Left hindlimb (tissue), 1 donor: Measurements from ENCODE around the gene ZDHHC17.

Experiments used
- DNase-seq: peaks from one replicate; pipeline ENCODE4 v3.0.0-alpha.2; 2018

The ZDHHC17 gene

GRCh38 chr12:76879710-76880518 lies 116.0 kb downstream of the ZDHHC17 start:
- DNase-seq: no peak

- DNase-seq: no peak
Observed at GRCh38 chr12:76880519-76881023, 116.7 kb downstream of the ZDHHC17 start.

GRCh38 chr12:76881142-76881541 lies 117.2 kb downstream of the ZDHHC17 start:
- DNase-seq: no peak

GRCh38 chr12:76882367-76882766 lies 118.5 kb downstream of the ZDHHC17 start:
- DNase-seq: no peak

GRCh38 chr12:76883151-76883550 lies 119.2 kb downstream of the ZDHHC17 start:
- no peak for DNase-seq

DNA sequence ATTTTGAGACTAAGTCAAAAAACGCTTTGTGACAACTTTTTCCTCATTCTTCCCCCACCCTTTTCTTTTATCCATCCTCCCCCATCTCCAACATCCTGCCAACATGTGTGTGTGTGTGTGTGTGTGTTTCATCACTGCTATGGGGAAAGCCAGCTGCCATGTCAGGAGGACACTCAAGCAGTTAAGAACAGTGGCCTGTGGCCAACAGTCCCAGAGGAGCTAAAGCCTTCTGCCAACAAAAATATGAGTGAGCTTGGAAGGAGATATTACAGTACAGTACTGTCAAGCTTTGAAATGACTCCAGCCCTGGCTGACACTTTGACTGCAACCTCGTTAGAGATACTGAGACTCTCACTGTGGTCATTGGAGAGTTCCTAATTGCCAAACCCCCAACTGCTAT lies 119.9 kb downstream of the ZDHHC17 start:
- DNase-seq: peak; percentile 62

- no peak for DNase-seq
Observed at GRCh38 chr12:76888775-76889174, 124.9 kb downstream of the ZDHHC17 start.

DNA sequence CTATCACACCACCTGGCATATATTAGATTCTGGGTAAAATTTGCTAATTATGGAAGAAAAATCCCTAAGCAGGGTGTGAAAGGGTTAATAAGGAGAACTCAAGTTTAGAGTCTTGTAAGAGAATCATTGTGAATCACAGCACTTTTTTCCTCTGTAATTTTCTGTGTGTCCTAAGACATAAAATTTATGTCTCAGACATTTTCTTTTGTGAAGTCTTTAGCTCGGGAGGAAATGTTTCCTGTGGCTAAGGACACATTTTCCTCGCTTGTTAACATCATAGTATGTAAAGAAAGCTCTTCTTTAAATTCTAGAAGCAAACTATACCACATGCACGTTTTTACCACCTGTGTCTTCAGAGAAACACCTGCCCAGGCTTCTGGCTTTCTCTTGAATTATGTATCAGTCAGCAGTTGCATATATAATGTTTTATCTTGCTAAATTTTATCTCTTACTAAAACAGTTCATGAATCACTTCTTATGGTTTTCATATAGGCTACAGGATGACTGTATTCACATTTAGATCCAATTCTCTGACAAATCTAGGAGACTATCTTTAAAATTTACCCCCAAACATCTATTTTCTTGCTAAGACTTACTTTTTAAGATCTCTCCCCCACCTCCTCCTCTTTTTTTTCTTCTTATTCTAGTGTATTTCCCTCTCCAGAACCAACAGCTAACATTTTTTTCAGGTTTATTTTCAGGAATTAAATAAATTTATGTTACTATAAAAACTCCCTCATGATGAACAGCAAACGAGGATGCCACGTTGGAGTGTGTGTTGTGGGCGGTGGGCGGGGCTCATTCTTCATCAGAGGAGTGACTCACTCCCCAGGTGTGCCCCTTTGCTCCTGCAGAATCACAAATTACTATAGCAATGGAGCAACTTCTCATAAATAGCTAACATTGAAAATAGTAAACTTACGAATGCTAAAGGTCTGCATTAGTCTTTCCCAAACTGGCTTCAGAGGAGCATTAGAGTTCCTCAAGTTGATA lies 126.5 kb downstream of the ZDHHC17 start:
- no peak for DNase-seq

DNA sequence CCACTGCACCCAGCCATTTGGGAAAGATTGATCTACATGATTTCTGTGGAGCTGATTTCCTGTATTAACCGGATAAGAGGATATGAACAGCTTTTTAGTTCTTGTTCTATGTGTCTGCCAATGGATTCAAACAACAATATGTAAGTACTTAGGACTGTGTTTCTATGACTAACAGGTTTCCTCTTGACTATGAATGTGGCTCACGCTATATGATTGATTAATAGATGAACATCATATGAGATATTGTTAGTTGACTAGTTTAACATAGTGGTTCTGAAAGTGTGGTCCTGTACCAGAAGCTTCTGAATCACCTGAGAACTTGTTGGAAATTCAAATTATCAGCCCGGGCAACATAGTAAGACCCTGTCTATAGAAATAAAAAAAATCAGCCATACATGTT lies 127.7 kb downstream of the ZDHHC17 start:
- DNase-seq: no peak

GRCh38 chr12:76895796-76896195 lies 131.9 kb downstream of the ZDHHC17 start:
- DNase-seq: no peak

GRCh38 chr12:76896274-76896673 lies 132.4 kb downstream of the ZDHHC17 start:
- DNase-seq: no peak

DNA sequence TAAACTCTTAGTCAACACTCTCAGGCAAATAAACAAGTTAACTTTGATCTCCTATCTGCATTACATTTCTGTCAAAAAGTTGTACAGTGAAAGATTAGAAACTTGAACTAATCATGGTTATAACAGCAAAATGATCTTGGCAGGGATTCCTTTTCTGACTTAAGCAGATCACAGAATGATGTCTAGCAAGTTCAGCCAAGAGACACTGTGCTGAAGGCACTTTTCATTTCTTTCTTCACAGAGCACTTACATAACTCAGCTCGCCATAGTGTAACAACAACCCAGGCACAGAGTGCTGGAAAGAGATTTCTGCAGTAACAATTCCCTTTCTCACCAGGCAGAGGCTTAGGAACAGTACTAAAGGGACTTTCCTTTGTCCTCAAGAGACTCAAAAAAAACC lies 134.5 kb downstream of the ZDHHC17 start:
- DNase-seq: no peak

DNA sequence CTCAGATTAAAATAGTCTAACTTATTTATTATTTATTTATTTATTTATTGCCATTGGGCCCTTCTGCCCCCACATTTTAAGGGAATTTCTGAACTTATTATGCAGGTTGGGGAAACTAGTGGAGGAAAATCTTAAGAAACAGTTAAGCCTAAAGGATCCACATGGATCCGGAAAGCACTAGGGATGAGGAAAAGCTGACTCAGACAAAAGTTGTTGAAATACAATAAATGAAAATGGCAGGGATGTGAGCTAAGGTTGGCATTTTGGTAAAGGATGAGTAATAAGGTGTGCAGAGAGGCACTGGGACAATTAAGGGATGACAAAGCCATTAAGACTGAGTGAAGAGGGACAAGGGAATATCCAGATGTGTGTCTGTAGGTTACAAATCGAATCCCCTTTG lies 135.6 kb downstream of the ZDHHC17 start:
- DNase-seq: no peak

- DNase-seq: no peak
Observed at GRCh38 chr12:76901628-76902380, 137.9 kb downstream of the ZDHHC17 start.
